Endothelial cell of umbilical vein (primary cell): ENCODE measurements around the gene CCL2.

ENCODE experiments used
- CTCF ChIP-seq, 2 donors: IDR thresholded peaks; 1 replicate in 1 of 2; 2 replicates in 1 of 2; pipeline ENCODE4 v1.5.1; 2011; ENCODE audit warnings: low read length in 2 of 2, mild to moderate bottlenecking in 2 of 2, moderate library complexity in 2 of 2, control low read depth in 1 of 2, inconsistent platforms in 1 of 2, low read depth in 1 of 2; ENCODE audit not compliant: insufficient read depth in 1 of 2; ENCODE audit errors: extremely low read depth in 1 of 2
- MYC ChIP-seq: IDR thresholded peaks from one replicate; pipeline ENCODE4 v1.6.1; 2011; ENCODE audit warnings: mild to moderate bottlenecking, low read depth, low read length
- POLR2A ChIP-seq: IDR thresholded peaks from 2 replicates; pipeline ENCODE4 v1.6.1; 2012; ENCODE audit warnings: low read depth, mild to moderate bottlenecking, control low read depth, low read length
- POLR2AphosphoS5 ChIP-seq: IDR thresholded peaks from 2 replicates; pipeline ENCODE4 v1.6.1; 2012; ENCODE audit warnings: low read depth, mild to moderate bottlenecking, control low read depth, low read length, moderate library complexity; ENCODE audit not compliant: insufficient read depth

DNA sequence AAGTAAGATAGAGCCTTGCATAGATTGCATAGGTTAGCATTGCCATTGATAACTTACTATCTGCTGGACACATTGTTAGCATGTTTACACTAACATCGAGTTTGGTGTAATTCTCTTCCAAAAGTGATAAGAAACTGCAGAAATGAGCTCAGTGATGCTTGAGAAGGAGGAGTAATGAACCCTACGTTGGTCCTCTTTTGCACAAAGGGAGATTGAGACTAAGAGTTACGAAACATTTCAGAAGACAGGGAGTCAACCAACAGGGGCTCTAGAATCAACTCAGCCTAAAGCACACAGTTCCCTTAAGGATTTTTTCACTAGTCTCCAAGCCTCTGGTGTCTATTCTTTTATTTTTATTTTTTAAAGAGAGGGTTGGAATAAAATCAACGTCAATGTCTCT is 21.7 kb downstream of the CCL2 start:
- TF ChIP-seq CTCF (IDR thresholded peaks at IDR 0.05; ENCODE audit: extremely low read depth in 1 of 2, insufficient read depth in 1 of 2, low read depth in 1 of 2, low read length in 2 of 2) (no peak), POLR2AphosphoS5 (no peak), POLR2A (no peak), MYC (no peak)
